SK-N-SH (cell line): ENCODE measurements around the gene ZEB2. TPM values are rescaled to one million over a fixed set of nuclear protein-coding genes. Genes with fewer than 3 reads are reported as not detected.

ENCODE experiments used
- CTCF ChIA-PET: fragments of 300-600, 350-600 bp; formaldehyde crosslinking; extraction: SDS; loops from one replicate; lab custom pipeline; 2021; lab: Yijun Ruan, JAX
- POLR2A ChIA-PET: fragments of 350-600 bp; sonication (Branson Sonifier 250); formaldehyde crosslinking; extraction: SDS; loops from one replicate; lab custom pipeline; 2020; ENCODE audit warnings: antibody characterized with exemption, inconsistent platforms; lab: Yijun Ruan, JAX
- DNase-seq: peaks from one replicate; pipeline ENCODE4 v3.0.0; 2012
- H2AFZ ChIP-seq: fragments of 200-600 bp; sonication (generic); 2 replicates; pipeline ENCODE4 v1.8.1; 2016; ENCODE audit warnings: antibody characterized with exemption, mild to moderate bottlenecking, low read depth
- H3F3A ChIP-seq: fragments of 200-600 bp; sonication (generic); replicated peaks from 2 replicates; pipeline ENCODE3; 2016; ENCODE audit warnings: antibody characterized with exemption, mild to moderate bottlenecking; ENCODE audit not compliant: insufficient read depth
- H3K27ac ChIP-seq, 2 experiments: fragments of 200-500 bp in 1 of 2; fragments of 200-600 bp in 1 of 2; sonication (Bioruptor generic) in 1 of 2; sonication (generic), shearing (Covaris generic) in 1 of 2; 2 replicates each; pipeline versions ENCODE4 v1.5.1 to v1.6.1; 2014 to 2016; ENCODE audit warnings: low read depth in 2 of 2, inconsistent platforms in 1 of 2, low read length in 1 of 2, mild to moderate bottlenecking in 1 of 2, mixed read lengths in 1 of 2
- H3K27me3 ChIP-seq: fragments of 200-600 bp; sonication (generic), shearing (Covaris generic); 2 replicates; pipeline ENCODE4 v1.6.1; 2016; ENCODE audit warnings: mixed run types; ENCODE audit not compliant: insufficient read depth
- H3K36me3 ChIP-seq, 2 experiments: fragments of 200-500 bp in 1 of 2; fragments of 200-600 bp in 1 of 2; sonication (Bioruptor generic) in 1 of 2; sonication (generic) in 1 of 2; replicated peaks in 1 of 2; 2 replicates each; pipeline versions ENCODE3 to v1.5.1; 2014 to 2016; ENCODE audit warnings: low read length in 1 of 2, mild to moderate bottlenecking in 1 of 2; ENCODE audit not compliant: insufficient read depth in 2 of 2, control insufficient read depth in 1 of 2
- H3K4me1 ChIP-seq, 2 experiments: fragments of 200-500 bp in 1 of 2; fragments of 200-600 bp in 1 of 2; sonication (Bioruptor generic) in 1 of 2; sonication (generic), shearing (Covaris generic) in 1 of 2; 2 replicates each; pipeline versions ENCODE4 v1.5.1 to v1.6.1; 2014 to 2016; ENCODE audit warnings: low read depth in 1 of 2, low read length in 1 of 2, mixed run types in 1 of 2; ENCODE audit not compliant: insufficient read depth in 2 of 2, control insufficient read depth in 1 of 2
- H3K4me2 ChIP-seq: fragments of 200-600 bp; sonication (generic), shearing (Covaris generic); 2 replicates; pipeline ENCODE4 v1.6.1; 2017; ENCODE audit warnings: mixed run types
- H3K4me3 ChIP-seq, 2 experiments: fragments of 200-500 bp in 1 of 2; fragments of 200-600 bp in 1 of 2; sonication (Bioruptor generic) in 1 of 2; sonication (generic), shearing (Covaris generic) in 1 of 2; 2 replicates each; pipeline versions ENCODE4 v1.5.1 to v1.8.1; 2014 to 2016; ENCODE audit warnings: low read depth in 2 of 2, inconsistent platforms in 1 of 2, low read length in 1 of 2, mild to moderate bottlenecking in 1 of 2, mixed read lengths in 1 of 2, moderate library complexity in 1 of 2
- H3K79me2 ChIP-seq: fragments of 200-600 bp; sonication (generic); 2 replicates; pipeline ENCODE4 v1.8.1; 2017; ENCODE audit warnings: mild to moderate bottlenecking; ENCODE audit not compliant: insufficient read depth
- H3K9ac ChIP-seq: fragments of 200-600 bp; sonication (generic); 2 replicates; pipeline ENCODE4 v1.6.1; 2017; ENCODE audit warnings: mixed run types
- H3K9me2 ChIP-seq: fragments of 200-600 bp; sonication (generic); 2 replicates; pipeline ENCODE4 v1.6.1; 2017; ENCODE audit warnings: mixed run types
- H3K9me3 ChIP-seq: fragments of 200-600 bp; sonication (generic); 2 replicates; pipeline ENCODE4 v1.6.1; 2017; ENCODE audit warnings: mixed run types, mild to moderate bottlenecking, moderate library complexity
- H4K20me1 ChIP-seq: fragments of 200-600 bp; sonication (generic); 2 replicates; pipeline ENCODE4 v1.6.1; 2017; ENCODE audit warnings: mild to moderate bottlenecking, mixed run types; ENCODE audit not compliant: insufficient read depth
- ELF1 ChIP-seq: IDR thresholded peaks from 2 replicates; pipeline ENCODE4 v1.4.0; 2012
- FOXM1 ChIP-seq: IDR thresholded peaks from 2 replicates; pipeline ENCODE4 v1.4.0; 2012; ENCODE audit warnings: low read depth, mild to moderate bottlenecking
- GATA2 ChIP-seq: sonication (generic); formaldehyde crosslinking; IDR thresholded peaks from 2 replicates; pipeline ENCODE4 v1.5.0; 2020; ENCODE audit warnings: mild to moderate bottlenecking, missing genetic modification reagents
- MEF2A ChIP-seq: IDR thresholded peaks from 2 replicates; pipeline ENCODE4 v1.4.0; 2012; ENCODE audit warnings: low read depth, borderline replicate concordance
- NFIC ChIP-seq: IDR thresholded peaks from 2 replicates; pipeline ENCODE4 v1.4.0; 2012; ENCODE audit warnings: borderline replicate concordance
- RAD21 ChIP-seq: IDR thresholded peaks from 2 replicates; pipeline ENCODE4 v1.6.1; 2012; ENCODE audit warnings: mild to moderate bottlenecking, low read length
- RFX5 ChIP-seq: IDR thresholded peaks from 2 replicates; pipeline ENCODE4 v1.6.1; 2012; ENCODE audit warnings: mild to moderate bottlenecking, improper control_type of control experiment, low read length
- RXRA ChIP-seq: IDR thresholded peaks from 2 replicates; pipeline ENCODE4 v1.4.0; 2012; ENCODE audit warnings: low read depth, mild to moderate bottlenecking, borderline replicate concordance
- SMC3 ChIP-seq: IDR thresholded peaks from 2 replicates; pipeline ENCODE4 v1.6.1; 2012; ENCODE audit warnings: low read depth, low read length, improper control_type of control experiment
- TEAD4 ChIP-seq: IDR thresholded peaks from 2 replicates; pipeline ENCODE4 v1.4.0; 2012; ENCODE audit warnings: mild to moderate bottlenecking, borderline replicate concordance; ENCODE audit not compliant: insufficient read depth
- WGBS: methylation state at CpG from one replicate; pipeline ENCODE4 v1.1.6; 2017; ENCODE audit warnings: low lambda C conversion rate; 5-methylcytosine and 5-hydroxymethylcytosine counted together
- polyA plus RNA-seq, 3 experiments: library from polyadenylated mRNA; depleted of rRNA; stranded (reverse); fragments of >200 nt; gene quantifications; 2 replicates each; pipeline ENCODE4 v1.2.3, GENCODE V29; 2012
- TF ChIP-seq, protein P1 (sequence below): fragments of 150-350 bp; IDR thresholded peaks from 2 replicates; pipeline ENCODE4 v1.6.1; 2016; ENCODE audit warnings: mild to moderate bottlenecking, low read depth, low read length
- TF ChIP-seq, protein P2 (sequence below): IDR thresholded peaks from 2 replicates; pipeline ENCODE4 v1.6.1; 2012; ENCODE audit warnings: mild to moderate bottlenecking, low read depth, low read length, moderate library complexity

ZEB2 gene
- polyA plus RNA-seq, 1 of the 3 experiments (the other 2 are of a cell fraction): 16.3 TPM

DNA sequence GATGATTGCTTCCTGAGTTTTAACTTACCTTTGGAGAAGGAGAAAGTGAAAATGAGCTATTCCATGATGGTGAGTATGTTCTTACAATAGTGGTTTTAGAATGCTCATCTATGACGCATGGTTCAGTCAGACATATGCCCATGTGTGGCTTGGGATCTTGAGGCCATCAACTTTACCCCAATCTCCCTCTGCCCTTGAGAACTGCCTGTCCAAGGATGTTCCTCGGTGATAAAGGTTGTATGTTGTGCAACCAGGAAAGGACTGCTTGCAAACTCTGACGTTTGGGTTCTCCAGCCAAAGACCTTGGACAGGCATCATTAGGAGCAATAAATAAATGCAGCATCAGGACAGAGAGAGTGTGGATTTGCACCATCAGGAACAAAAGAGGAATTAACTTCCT, 165.0 kb downstream of the ZEB2 start (continued):
- TF ChIP-seq MEF2A (no peak), NFIC (no peak), SMC3 (no peak)
- TF ChIP-seq, all 33 proteins: peak for 0

DNA sequence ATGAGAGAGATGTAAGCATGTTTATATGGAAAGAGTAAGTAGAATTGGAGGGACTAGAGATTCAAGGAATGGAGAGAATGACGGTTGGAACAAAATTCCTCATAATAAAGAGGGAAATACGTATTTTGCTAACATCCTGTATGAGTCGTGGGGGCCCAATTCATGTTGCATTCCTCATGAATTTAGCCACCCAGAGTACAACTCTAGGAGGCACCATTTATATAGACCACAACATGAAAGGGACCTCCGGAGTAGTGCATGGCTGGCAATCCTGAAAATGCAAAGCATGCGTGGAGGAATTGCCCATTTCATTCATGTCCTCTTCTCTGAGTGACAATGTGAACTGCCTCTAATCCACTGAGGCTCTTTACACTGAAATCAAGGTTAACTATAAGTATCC, 168.2 kb downstream of the ZEB2 start:
- Histone ChIP-seq H2AFZ (peak overlapping the region; percentile 7; the same call in 1 of the 2 replicates), H3F3A (no peaks in the 10 kb centered on the region), H3K9me2 (no peaks in the 10 kb centered on the region), H3K36me3 (no peaks in the 10 kb centered on the region), H3K4me3 (no peak overlapping the region), H3K9me3 (no peaks in the 10 kb centered on the region), H4K20me1 (no peaks in the 10 kb centered on the region), H3K4me2 (no peak overlapping the region), H3K79me2 (no peaks in the 10 kb centered on the region), H3K27me3 (no peaks in the 10 kb centered on the region), H3K27ac (no peak overlapping the region), H3K9ac (no peak overlapping the region), H3K4me1 (no peaks in the 10 kb centered on the region)
- no peak for TF ChIP-seq RXRA
- TF ChIP-seq RAD21: no peak
- TF ChIP-seq TEAD4: no peak
- TF ChIP-seq, protein P1, sequence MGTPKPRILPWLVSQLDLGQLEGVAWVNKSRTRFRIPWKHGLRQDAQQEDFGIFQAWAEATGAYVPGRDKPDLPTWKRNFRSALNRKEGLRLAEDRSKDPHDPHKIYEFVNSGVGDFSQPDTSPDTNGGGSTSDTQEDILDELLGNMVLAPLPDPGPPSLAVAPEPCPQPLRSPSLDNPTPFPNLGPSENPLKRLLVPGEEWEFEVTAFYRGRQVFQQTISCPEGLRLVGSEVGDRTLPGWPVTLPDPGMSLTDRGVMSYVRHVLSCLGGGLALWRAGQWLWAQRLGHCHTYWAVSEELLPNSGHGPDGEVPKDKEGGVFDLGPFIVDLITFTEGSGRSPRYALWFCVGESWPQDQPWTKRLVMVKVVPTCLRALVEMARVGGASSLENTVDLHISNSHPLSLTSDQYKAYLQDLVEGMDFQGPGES: no peak
- no peak for TF ChIP-seq RFX5
- TF ChIP-seq, protein P2, sequence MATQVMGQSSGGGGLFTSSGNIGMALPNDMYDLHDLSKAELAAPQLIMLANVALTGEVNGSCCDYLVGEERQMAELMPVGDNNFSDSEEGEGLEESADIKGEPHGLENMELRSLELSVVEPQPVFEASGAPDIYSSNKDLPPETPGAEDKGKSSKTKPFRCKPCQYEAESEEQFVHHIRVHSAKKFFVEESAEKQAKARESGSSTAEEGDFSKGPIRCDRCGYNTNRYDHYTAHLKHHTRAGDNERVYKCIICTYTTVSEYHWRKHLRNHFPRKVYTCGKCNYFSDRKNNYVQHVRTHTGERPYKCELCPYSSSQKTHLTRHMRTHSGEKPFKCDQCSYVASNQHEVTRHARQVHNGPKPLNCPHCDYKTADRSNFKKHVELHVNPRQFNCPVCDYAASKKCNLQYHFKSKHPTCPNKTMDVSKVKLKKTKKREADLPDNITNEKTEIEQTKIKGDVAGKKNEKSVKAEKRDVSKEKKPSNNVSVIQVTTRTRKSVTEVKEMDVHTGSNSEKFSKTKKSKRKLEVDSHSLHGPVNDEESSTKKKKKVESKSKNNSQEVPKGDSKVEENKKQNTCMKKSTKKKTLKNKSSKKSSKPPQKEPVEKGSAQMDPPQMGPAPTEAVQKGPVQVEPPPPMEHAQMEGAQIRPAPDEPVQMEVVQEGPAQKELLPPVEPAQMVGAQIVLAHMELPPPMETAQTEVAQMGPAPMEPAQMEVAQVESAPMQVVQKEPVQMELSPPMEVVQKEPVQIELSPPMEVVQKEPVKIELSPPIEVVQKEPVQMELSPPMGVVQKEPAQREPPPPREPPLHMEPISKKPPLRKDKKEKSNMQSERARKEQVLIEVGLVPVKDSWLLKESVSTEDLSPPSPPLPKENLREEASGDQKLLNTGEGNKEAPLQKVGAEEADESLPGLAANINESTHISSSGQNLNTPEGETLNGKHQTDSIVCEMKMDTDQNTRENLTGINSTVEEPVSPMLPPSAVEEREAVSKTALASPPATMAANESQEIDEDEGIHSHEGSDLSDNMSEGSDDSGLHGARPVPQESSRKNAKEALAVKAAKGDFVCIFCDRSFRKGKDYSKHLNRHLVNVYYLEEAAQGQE: no peak
- no peak for TF ChIP-seq MEF2A
- no peak for TF ChIP-seq FOXM1
- TF ChIP-seq NFIC: no peak
- TF ChIP-seq ELF1: no peak
- TF ChIP-seq GATA2 (CRISPR knock-in tag): no peak
- ChIA-PET CTCF (no interaction called here), POLR2A (no interaction called here)
- 88% methylated on average over 5 of the region's 5 CpGs for WGBS
- DNase-seq: no peak
